Left lung (tissue), 10 donors: ENCODE results near the gene C1QTNF1. TPM values are rescaled to one million over a fixed set of nuclear protein-coding genes. Genes with fewer than 3 reads are reported as not detected.

Source experiments
- ATAC-seq: fragments of 200-7000 bp; cut with Tn5 transposase; one replicate; pipeline ENCODE4 v1.9.1; 2020; ENCODE audit warnings: moderate library complexity
- DNase-seq, 4 donors: peaks; one replicate each; pipeline ENCODE4 v3.0.0-alpha.2; 2013 to 2020
- H3K27ac ChIP-seq, 2 donors: fragments of 200-600 bp; sonication (generic) in 1 of 2; one replicate each; pipeline versions ENCODE4 v1.5.0 to v1.8.0; 2020 to 2021
- H3K27me3 ChIP-seq, 2 donors: fragments of 200-600 bp; sonication (generic) in 1 of 2; one replicate each; pipeline versions ENCODE4 v1.5.0 to v1.8.0; 2020 to 2021
- H3K36me3 ChIP-seq, 2 donors: fragments of 200-600 bp; sonication (generic) in 1 of 2; one replicate each; pipeline versions ENCODE4 v1.5.0 to v1.8.0; 2020 to 2021
- H3K4me1 ChIP-seq, 2 donors: fragments of 200-600 bp; one replicate each; pipeline ENCODE4 v1.8.0; 2021
- H3K4me3 ChIP-seq, 2 donors: fragments of 200-600 bp; sonication (generic) in 1 of 2; one replicate each; pipeline versions ENCODE4 v1.5.0 to v1.8.0; 2020 to 2021; ENCODE audit warnings: mild to moderate bottlenecking in 1 of 2
- H3K9me3 ChIP-seq, 2 donors: fragments of 200-600 bp; sonication (generic) in 1 of 2; one replicate each; pipeline versions ENCODE4 v1.5.0 to v1.8.0; 2020 to 2021
- CTCF ChIP-seq, 2 donors: fragments of 200-600 bp; sonication (generic) in 1 of 2; IDR thresholded peaks; one replicate each; pipeline versions ENCODE4 v1.5.0 to v1.8.0; 2021; ENCODE audit warnings: antibody characterized with exemption in 2 of 2
- intact Hi-C, 2 donors: fragments of 100-400 bp; cut with DNase I; formaldehyde crosslinking; loops; one replicate each; pipeline versions ENCODE4 v1.11.2 to v1.14.2; 2022
- polyA plus RNA-seq, 6 donors: library from polyadenylated mRNA; unstranded; fragments of 120-200 nt; gene quantifications; one replicate each; pipeline ENCODE4 v1.2.1, GENCODE V29; 2013; ENCODE audit not compliant: insufficient read length in 6 of 6
- total RNA-seq, 2 donors: library from RNA; stranded (reverse); fragmentation: NEBNext Ultra II Directional; extraction: Animal tissue kit (Norgen Biotek cat#: 25700); gene quantifications; one replicate each; pipeline ENCODE4 v1.2.1, GENCODE V29; 2021
- donor health status: DM: no; HTN: yes; CAD: no.
- donor health status: DM: no; HTN: no; CAD: no.

Gene C1QTNF1
- total and polyA plus RNA-seq, 8 donors, result 1.4 to 31.4 (median 2.2) TPM

- no peak for ATAC-seq
- Histone ChIP-seq H3K4me1 (peaks cover 8 to 31% of the 10 kb centered on the region in 2 donors), H3K4me3 (no peak overlapping the region), H3K9me3 (no peaks in the 10 kb centered on the region), H3K27ac (no peak overlapping the region), H3K27me3 (no peaks in the 10 kb centered on the region), H3K36me3 (peaks cover 0 to 70% of the 10 kb centered on the region in 2 donors)
- DNase-seq, result peak in 1 of 4 donors; percentile 56
- intact Hi-C loops, result no loop called here
- TF ChIP-seq CTCF (IDR thresholded peaks at IDR 0.05), result no peak
These were observed 32.8 kb upstream of the C1QTNF1 start for GRCh38 chr17:78991017-78991738.

GRCh38 chr17:78991906-78992532 is 31.9 kb upstream of the C1QTNF1 start:
- intact Hi-C loops, result no loop called here
- TF ChIP-seq CTCF (IDR thresholded peaks at IDR 0.05), result no peak
- peak in 1 of 4 donors; percentile 57 for DNase-seq

GRCh38 chr17:78992542-78993212 is 31.3 kb upstream of the C1QTNF1 start:
- DNase-seq (no peak), ATAC-seq (no peak)
- TF ChIP-seq CTCF (IDR thresholded peaks at IDR 0.05), result no peak
- Histone ChIP-seq H3K4me1 (peaks cover 4 to 23% of the 10 kb centered on the region in 2 donors), H3K4me3 (no peak overlapping the region), H3K27me3 (no peaks in the 10 kb centered on the region), H3K27ac (no peak overlapping the region), H3K36me3 (peaks cover 0 to 85% of the 10 kb centered on the region in 2 donors), H3K9me3 (no peaks in the 10 kb centered on the region)
- intact Hi-C loops, result no loop called here

More at GRCh38 chr17:78991906-78992532, 31.9 kb upstream of the C1QTNF1 start:
- Histone ChIP-seq H3K4me3 (no peak overlapping the region), H3K36me3 (peaks cover 0 to 79% of the 10 kb centered on the region in 2 donors), H3K27me3 (no peaks in the 10 kb centered on the region), H3K27ac (no peak overlapping the region), H3K4me1 (peaks cover 8 to 30% of the 10 kb centered on the region in 2 donors), H3K9me3 (no peaks in the 10 kb centered on the region)
- no peak for ATAC-seq

GRCh38 chr17:78993241-78993956 is 30.6 kb upstream of the C1QTNF1 start:
- H3K4me3 ChIP-seq, result no peak overlapping the region
- peak; percentile 38 for ATAC-seq
- peak in 3 of 4 donors; percentile 35 to 72 (median 43) for DNase-seq
- intact Hi-C loops, result no loop called here
- H3K36me3 ChIP-seq, result peaks cover 0 to 93% of the 10 kb centered on the region in 2 donors
- peak; percentile 76 to 83 for TF ChIP-seq CTCF (IDR thresholded peaks at IDR 0.05)
- H3K4me1 ChIP-seq, result peaks cover 0 to 16% of the 10 kb centered on the region in 2 donors
- H3K27me3 ChIP-seq, result no peaks in the 10 kb centered on the region
- H3K9me3 ChIP-seq, result no peaks in the 10 kb centered on the region
- H3K27ac ChIP-seq, result no peak overlapping the region
